ES-I3 (cell line): ENCODE measurements around the gene SPNS3.

Experiments
- H3K36me3 ChIP-seq: 2 replicates; pipeline ENCODE4 v1.6.1; 2013; ENCODE audit warnings: mild to moderate bottlenecking, low read length, control low read depth, moderate library complexity; ENCODE audit not compliant: insufficient read depth
- H3K4me1 ChIP-seq: 2 replicates; pipeline ENCODE4 v1.6.1; 2013; ENCODE audit warnings: mild to moderate bottlenecking, control low read depth, low read length; ENCODE audit not compliant: insufficient read depth
- H3K9ac ChIP-seq: 2 replicates; pipeline ENCODE4 v1.6.1; 2013; ENCODE audit warnings: low read depth, mild to moderate bottlenecking, low read length, moderate library complexity
- H3K9me3 ChIP-seq: 2 replicates; pipeline ENCODE4 v1.6.1; 2013; ENCODE audit warnings: mild to moderate bottlenecking, low read length, moderate library complexity; ENCODE audit not compliant: control insufficient read depth, insufficient read depth

SPNS3 gene

DNA sequence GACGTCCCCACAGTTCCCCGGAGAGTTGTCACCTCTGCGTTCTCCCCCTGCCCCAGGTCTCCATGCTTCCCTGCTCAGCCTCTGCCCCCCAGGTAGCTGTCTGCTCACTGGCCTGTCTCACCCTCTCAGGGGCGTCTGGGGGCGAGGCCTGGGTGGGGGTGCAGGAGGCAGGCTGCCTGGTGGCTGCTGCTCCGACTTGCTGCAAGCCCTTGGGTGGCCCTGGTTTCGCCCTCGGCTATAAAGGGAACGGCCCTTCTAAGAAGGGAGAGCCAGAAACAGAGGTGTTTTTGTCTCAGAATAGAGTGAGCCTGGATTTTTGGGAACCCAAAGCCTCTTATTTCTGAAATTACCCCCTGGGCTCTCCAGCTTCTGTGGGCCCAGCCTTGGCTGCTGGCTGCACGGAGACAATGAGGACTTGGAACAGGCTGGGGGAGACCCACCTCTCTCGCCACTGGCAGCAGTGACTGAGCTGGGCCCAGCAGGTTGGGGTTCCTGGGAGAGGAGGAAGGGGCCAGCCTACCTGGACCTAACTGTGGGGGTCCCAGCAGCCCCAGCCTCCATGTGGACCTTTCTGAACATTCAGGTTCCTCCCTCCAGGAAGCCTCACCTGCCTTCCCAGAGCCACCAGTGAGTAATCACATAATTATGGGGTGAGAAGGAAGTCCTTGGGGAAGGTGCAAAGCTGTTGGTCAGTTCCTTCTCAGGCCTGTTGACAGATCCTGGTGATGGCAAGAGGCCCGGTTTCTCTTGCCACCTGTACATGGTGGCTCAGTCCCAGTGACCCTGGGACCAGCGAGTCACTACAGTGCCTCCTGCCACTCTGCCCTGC is 49.5 kb downstream of the SPNS3 start:
- no peaks in the 10 kb centered on the region for H3K9me3 ChIP-seq
- peaks cover 14% of the 10 kb centered on the region; the same call in 1 of the 2 replicates for H3K4me1 ChIP-seq
- H3K9ac ChIP-seq = no peak overlapping the region
- H3K36me3 ChIP-seq = no peaks in the 10 kb centered on the region

GRCh38 chr17:4485676-4486646 is 52.2 kb downstream of the SPNS3 start:
- Histone ChIP-seq H3K9ac (no peak overlapping the region), H3K9me3 (no peaks in the 10 kb centered on the region), H3K36me3 (no peaks in the 10 kb centered on the region), H3K4me1 (peaks cover 12% of the 10 kb centered on the region; the same call in 1 of the 2 replicates)

- no peaks in the 10 kb centered on the region for H3K9me3 ChIP-seq
- H3K4me1 ChIP-seq = peaks cover 9% of the 10 kb centered on the region; the same call in 1 of the 2 replicates
- H3K9ac ChIP-seq = no peak overlapping the region
- H3K36me3 ChIP-seq = no peaks in the 10 kb centered on the region
Observed at GRCh38 chr17:4487296-4487695, 53.6 kb downstream of the SPNS3 start.

- H3K4me1 ChIP-seq = peaks cover 2% of the 10 kb centered on the region; the same call in 1 of the 2 replicates
- H3K9me3 ChIP-seq = no peaks in the 10 kb centered on the region
- no peak overlapping the region for H3K9ac ChIP-seq
- H3K36me3 ChIP-seq = no peaks in the 10 kb centered on the region
Observed at GRCh38 chr17:4487820-4488716, 54.3 kb downstream of the SPNS3 start.

DNA sequence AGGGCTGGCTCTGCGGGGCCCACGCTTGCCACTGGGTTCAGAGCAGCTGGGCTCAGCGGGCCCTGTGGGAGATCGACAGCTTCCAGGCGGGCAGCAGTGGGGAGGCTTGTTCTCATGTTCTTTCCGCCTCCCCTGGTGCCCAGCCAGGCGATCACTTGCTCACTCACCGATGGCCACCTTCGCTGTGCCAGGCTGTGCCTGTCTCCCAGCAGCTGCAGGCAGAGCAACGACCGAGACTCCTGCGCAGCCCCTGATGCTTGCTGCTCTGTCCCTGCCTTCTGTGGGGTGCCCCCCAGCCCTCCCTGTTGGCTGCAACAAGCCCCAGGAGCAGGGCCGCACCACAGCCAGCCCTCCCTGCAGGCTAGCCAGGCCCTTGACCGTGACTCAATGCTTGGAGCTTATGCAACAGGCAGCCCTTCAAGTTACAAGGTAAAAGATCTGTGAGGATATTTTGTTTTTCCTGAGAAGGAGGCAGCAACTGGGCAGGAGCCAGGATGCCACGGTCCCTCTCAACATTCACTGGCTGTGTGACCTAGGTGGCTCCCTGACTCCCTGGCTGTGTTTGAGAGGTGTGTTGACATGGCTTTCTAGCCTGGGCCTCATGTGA is 55.4 kb downstream of the SPNS3 start:
- Histone ChIP-seq H3K36me3 (no peaks in the 10 kb centered on the region), H3K4me1 (no peaks in the 10 kb centered on the region; the same call in 1 of the 2 replicates), H3K9ac (no peak overlapping the region), H3K9me3 (no peaks in the 10 kb centered on the region)

DNA sequence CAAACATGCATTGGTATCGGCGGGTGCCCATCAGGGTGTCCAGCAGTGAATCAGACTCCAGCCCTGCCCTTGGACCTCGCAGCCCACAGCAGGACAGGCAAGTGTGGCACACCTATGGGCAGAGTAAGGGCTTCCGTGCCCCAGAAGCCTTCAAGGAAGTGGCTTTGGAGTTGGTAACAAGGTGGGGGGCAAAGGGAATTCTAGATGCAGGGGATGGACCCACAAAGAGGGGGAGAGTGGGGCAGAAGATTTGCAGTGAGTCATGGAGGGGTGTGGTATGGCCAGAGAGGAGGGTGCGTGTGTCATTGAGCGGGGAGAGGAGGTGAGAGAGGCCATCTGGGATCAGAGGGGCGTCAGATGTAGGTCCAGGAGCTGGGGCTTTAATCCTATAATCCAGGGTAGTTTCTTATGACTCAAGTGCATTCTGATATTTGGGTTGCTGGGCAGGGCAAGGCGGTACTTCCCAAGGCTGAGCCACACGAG is 56.4 kb downstream of the SPNS3 start:
- Histone ChIP-seq H3K36me3 (no peaks in the 10 kb centered on the region), H3K9me3 (no peaks in the 10 kb centered on the region), H3K9ac (no peak overlapping the region), H3K4me1 (no peaks in the 10 kb centered on the region; the same call in 1 of the 2 replicates)

- Histone ChIP-seq H3K9me3 (no peaks in the 10 kb centered on the region), H3K4me1 (no peaks in the 10 kb centered on the region; the same call in 1 of the 2 replicates), H3K9ac (no peak overlapping the region), H3K36me3 (no peaks in the 10 kb centered on the region)
Observed at GRCh38 chr17:4490637-4491061, 56.9 kb downstream of the SPNS3 start.

DNA sequence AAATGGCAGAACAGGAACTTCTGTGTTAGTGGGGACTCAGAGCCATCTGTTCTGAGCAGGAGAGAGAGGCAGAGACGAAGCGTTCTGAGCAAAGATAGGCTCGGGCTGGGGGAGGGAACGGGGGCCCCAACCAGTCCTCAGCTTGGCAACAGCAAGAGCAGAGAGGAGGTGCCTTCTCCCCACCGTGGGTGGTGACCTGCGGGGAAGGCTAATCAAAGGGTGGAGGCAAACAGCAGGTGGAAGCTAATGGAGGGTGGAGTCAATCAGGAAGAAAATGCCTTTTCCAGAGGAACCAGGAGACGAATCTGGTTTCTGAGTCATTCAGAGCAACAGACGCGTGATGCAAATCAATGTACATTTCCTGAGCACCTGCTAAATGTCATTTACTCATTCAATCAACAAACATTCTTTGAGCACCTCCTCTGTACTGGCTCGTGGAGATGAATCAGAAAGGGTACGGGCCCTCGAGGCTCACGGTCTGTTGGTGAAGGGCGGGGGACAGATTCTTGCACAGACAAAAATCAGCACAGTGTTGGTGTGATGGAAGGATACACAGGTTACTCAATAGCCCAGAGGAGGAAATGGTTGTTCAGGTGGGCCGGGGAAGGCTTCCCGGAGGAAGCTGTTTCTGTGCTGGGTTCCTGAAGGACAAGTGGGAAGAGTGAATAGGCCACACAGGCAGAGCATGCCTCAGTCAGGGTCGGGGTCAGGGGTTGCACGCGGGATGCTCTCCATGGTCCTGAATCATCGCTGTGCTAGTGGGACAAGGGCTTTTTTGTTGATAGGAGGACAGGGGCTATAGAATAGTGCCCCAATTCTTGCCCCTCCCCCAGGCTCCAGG is 59.2 kb downstream of the SPNS3 start:
- Histone ChIP-seq H3K36me3 (no peaks in the 10 kb centered on the region), H3K9me3 (no peaks in the 10 kb centered on the region), H3K4me1 (peaks cover 9% of the 10 kb centered on the region; the same call in 1 of the 2 replicates), H3K9ac (no peak overlapping the region)

- Histone ChIP-seq H3K4me1 (peaks cover 25% of the 10 kb centered on the region), H3K9me3 (no peaks in the 10 kb centered on the region), H3K9ac (no peak overlapping the region), H3K36me3 (no peaks in the 10 kb centered on the region)
Observed at GRCh38 chr17:4497101-4497824, 63.5 kb downstream of the SPNS3 start.

DNA sequence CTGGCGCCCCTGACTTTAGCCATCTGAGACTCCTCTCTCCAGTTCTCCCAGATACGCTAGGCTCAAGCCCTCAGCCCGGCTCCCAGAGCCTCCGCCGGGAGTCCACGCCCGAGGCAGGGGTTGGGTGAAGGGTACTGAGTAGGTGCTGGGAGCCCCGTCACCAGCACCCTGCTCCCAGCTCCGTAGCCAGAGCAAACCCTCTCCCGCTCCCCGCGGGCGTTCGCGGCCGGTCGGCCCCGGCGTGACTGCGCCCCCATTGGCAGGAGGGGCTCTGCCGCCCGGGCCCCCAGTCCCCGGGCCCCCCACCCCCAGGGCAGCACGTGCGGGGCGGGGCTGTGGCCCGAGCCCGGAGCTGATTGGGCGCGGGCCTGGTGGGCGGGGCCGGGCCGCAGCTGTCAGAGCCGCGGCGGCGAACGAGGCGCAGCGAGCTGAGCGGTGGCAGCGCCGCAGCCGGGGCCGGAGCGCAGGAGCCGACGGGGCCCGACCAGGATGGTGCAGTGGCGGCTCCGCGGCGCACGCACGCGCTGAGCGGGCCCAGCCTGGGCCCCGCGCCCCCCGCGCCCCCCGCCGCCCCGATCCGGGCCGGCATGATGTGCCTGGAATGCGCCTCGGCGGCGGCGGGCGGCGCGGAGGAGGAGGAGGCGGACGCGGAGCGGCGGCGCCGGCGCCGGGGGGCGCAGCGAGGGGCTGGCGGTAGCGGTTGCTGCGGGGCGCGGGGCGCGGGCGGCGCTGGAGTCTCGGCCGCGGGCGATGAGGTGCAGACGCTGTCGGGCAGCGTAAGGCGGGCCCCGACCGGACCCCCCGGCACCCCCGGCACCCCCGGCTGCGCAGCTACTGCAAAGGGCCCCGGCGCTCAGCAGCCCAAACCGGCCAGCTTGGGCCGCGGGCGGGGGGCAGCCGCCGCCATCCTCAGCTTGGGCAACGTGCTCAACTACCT is 65.0 kb downstream of the SPNS3 start, which contains the start of gene SPNS2:
SPNS2 (plus strand) TSS at position 421 of the 937 bp plus-strand sequence; CDS start at position 588, 167 bp downstream.
- peak within 1 kb of the TSS; percentile 58 for H3K9ac ChIP-seq
- no peaks in the 10 kb centered on the region for H3K9me3 ChIP-seq
- no peaks in the 10 kb centered on the region for H3K36me3 ChIP-seq
- H3K4me1 ChIP-seq = peaks cover 25% of the 10 kb centered on the region

GRCh38 chr17:4499431-4500190 is 65.9 kb downstream of the SPNS3 start:
- no peaks in the 10 kb centered on the region for H3K36me3 ChIP-seq
- peak overlapping the region; percentile 43; the same call in 1 of the 2 replicates for H3K9ac ChIP-seq
- H3K9me3 ChIP-seq = no peaks in the 10 kb centered on the region
- H3K4me1 ChIP-seq = peaks cover 25% of the 10 kb centered on the region
